K562 (cell line): ENCODE results near the gene ARL6IP1. TPM values are rescaled to one million over a fixed set of nuclear protein-coding genes. Genes with fewer than 3 reads are reported as not detected.
A peak's percentile ranks its signal among the peaks of the same experiment; 100 is the strongest.

Experiments used
- AFF4 ChIP-seq: sonication (generic); formaldehyde crosslinking; IDR thresholded peaks from 2 replicates; pipeline ENCODE4 v1.8.0; 2023; ENCODE audit warnings: mild to moderate bottlenecking, missing genetic modification reagents
- ATF4 ChIP-seq: fragments of 450-650 bp; formaldehyde crosslinking; IDR thresholded peaks from 2 replicates; pipeline ENCODE4 v1.4.0; 2022; ENCODE audit warnings: mild to moderate bottlenecking, moderate library complexity
- CCAR2 ChIP-seq: fragments of 200-400 bp; formaldehyde crosslinking; IDR thresholded peaks from 2 replicates; pipeline ENCODE4 v1.6.1; 2017; ENCODE audit warnings: mild to moderate bottlenecking, low read depth, low read length
- DMBX1 ChIP-seq: fragments of 250-450 bp; sonication (Bioruptor Pico); IDR thresholded peaks from 2 replicates; pipeline ENCODE4 v1.8.0; 2022; ENCODE audit warnings: inconsistent platforms, mild to moderate bottlenecking, moderate library complexity, borderline replicate concordance
- E2F6 ChIP-seq, 2 experiments: IDR thresholded peaks; 2 replicates each; pipeline ENCODE4 v1.6.1; 2011; ENCODE audit warnings: borderline replicate concordance in 1 of 2, control low read depth in 1 of 2, low read depth in 1 of 2, low read length in 1 of 2, mild to moderate bottlenecking in 1 of 2, mixed read lengths in 1 of 2, moderate library complexity in 1 of 2; ENCODE audit not compliant: insufficient read depth in 1 of 2, insufficient read length in 1 of 2, poor library complexity in 1 of 2, severe bottlenecking in 1 of 2; ENCODE audit errors: extremely low read depth in 1 of 2
- ETV5 ChIP-seq: sonication (generic); formaldehyde crosslinking; IDR thresholded peaks from 2 replicates; pipeline ENCODE4 v1.4.0; 2020; ENCODE audit warnings: low read depth, mild to moderate bottlenecking, missing genetic modification reagents
- FOXJ3 ChIP-seq: sonication (generic); formaldehyde crosslinking; IDR thresholded peaks from 2 replicates; pipeline ENCODE4 v1.4.0; 2020; ENCODE audit warnings: mild to moderate bottlenecking, missing genetic modification reagents
- GABPB1 ChIP-seq: sonication (generic); formaldehyde crosslinking; IDR thresholded peaks from 2 replicates; pipeline ENCODE4 v1.8.0; 2022; ENCODE audit warnings: mild to moderate bottlenecking, missing genetic modification reagents
- HEY1 ChIP-seq: fragments of 250-450 bp; sonication (Bioruptor Pico); IDR thresholded peaks from 2 replicates; pipeline ENCODE4 v1.5.0; 2020; ENCODE audit warnings: mild to moderate bottlenecking, moderate library complexity, borderline replicate concordance
- POLR2B ChIP-seq: fragments of 450-650 bp; IDR thresholded peaks from 2 replicates; pipeline ENCODE4 v1.6.1; 2018; ENCODE audit warnings: low read depth; ENCODE audit not compliant: partially characterized antibody
- RBM39 ChIP-seq: fragments of 200-400 bp; formaldehyde crosslinking; optimal IDR thresholded peaks from 2 replicates; pipeline ENCODE3; 2018; ENCODE audit warnings: low read depth, low read length
- SFPQ ChIP-seq: fragments of 200-400 bp; formaldehyde crosslinking; IDR thresholded peaks from 2 replicates; pipeline ENCODE4 v1.6.1; 2017; ENCODE audit warnings: mild to moderate bottlenecking, low read depth, low read length, moderate library complexity
- SPI1 ChIP-seq: IDR thresholded peaks from 2 replicates; pipeline ENCODE4 v1.6.1; 2011; ENCODE audit warnings: low read depth, low read length, control low read depth, borderline replicate concordance
- THRAP3 ChIP-seq: fragments of 450-650 bp; IDR thresholded peaks from 2 replicates; pipeline ENCODE4 v1.6.1; 2016; ENCODE audit warnings: mild to moderate bottlenecking, inconsistent platforms, borderline replicate concordance
- ZBTB1 ChIP-seq: sonication (generic); formaldehyde crosslinking; IDR thresholded peaks from 2 replicates; pipeline ENCODE4 v1.8.1; 2023; ENCODE audit warnings: missing genetic modification reagents, low read depth, mild to moderate bottlenecking, borderline replicate concordance
- ZFP91 ChIP-seq: sonication (generic); formaldehyde crosslinking; IDR thresholded peaks from 2 replicates; pipeline ENCODE4 v1.8.0; 2022; ENCODE audit warnings: mild to moderate bottlenecking, missing genetic modification reagents
- polyA plus RNA-seq, 8 experiments: library from polyadenylated mRNA; depleted of rRNA in 4 of 8; stranded (reverse) in 5 of 8; unstranded in 3 of 8; fragments of >200 nt; fragmentation: Nextera tagmentation in 2 of 8; fragmentation: Illumina TruSeq in 1 of 8; extraction: Ambion mirVana in 2 of 8; extraction: Trizol in 1 of 8; gene quantifications; 2 replicates each; pipeline versions ENCODE4 v1.2.1 to v1.2.3, GENCODE V29; 2011 to 2014; ENCODE audit warnings: inconsistent platforms in 1 of 8, missing spikeins in 1 of 8
- total RNA-seq, 7 experiments: library from RNA; depleted of rRNA in 6 of 7; stranded (reverse); fragments of >200 nt in 6 of 7; fragmentation: Illumina TruSeq in 2 of 7; extraction: Trizol in 2 of 7; gene quantifications; 2 replicates each; pipeline versions ENCODE4 v1.2.1 to v1.2.3, GENCODE V29; 2011 to 2021; ENCODE audit warnings: low replicate concordance in 1 of 7

The ARL6IP1 gene
- total and polyA plus RNA-seq, 9 of the 15 experiments (the other 6 are each of a cell fraction or from before 2014, with no cell fraction given), result 102 to 391 (median 162) TPM

GRCh38 chr16:18801145-18801972 lies at the start of gene ARL6IP1 (continued):
- TF ChIP-seq ZBTB1 (CRISPR knock-in tag) (peak; percentile 93), THRAP3 (peak; percentile 47; the same call in 1 of the 2 replicates), POLR2B (peak; percentile 99), DMBX1 (CRISPR knock-in tag) (0 out of 2 replicates have a peak, but pooled peaks have one; percentile 17), ATF4 (no peak), E2F6 (IDR thresholded peaks at IDR 0.05; ENCODE audit: borderline replicate concordance in 1 of 2, extremely low read depth in 1 of 2, insufficient read depth in 1 of 2, insufficient read length in 1 of 2, low read depth in 1 of 2, low read length in 1 of 2, poor library complexity in 1 of 2, severe bottlenecking in 1 of 2) (peak; percentile 43 to 60), CCAR2 (no peak), SFPQ (no peak), FOXJ3 (CRISPR knock-in tag) (no peak), ZFP91 (0 out of 2 replicates have a peak, but pooled peaks have one; percentile 30), GABPB1 (peak; percentile 62), RBM39 (no peak), HEY1 (CRISPR knock-in tag) (no peak), AFF4 (CRISPR knock-in tag) (peak; percentile 94), ETV5 (CRISPR knock-in tag) (peak; percentile 66), SPI1 (peak; percentile 75; the same call in 1 of the 2 replicates)
